Urinary bladder (tissue), 4 donors: Measurements from ENCODE around the gene KRT8. TPM values are rescaled to one million over a fixed set of nuclear protein-coding genes. Genes with fewer than 3 reads are reported as not detected.

Experiments used
- DNase-seq: peaks from one replicate; pipeline ENCODE4 v3.0.0-alpha.2; 2015; ENCODE audit errors: extremely low spot score
- H3K27ac ChIP-seq: one replicate; pipeline ENCODE4 v1.5.1; 2013; ENCODE audit warnings: low read depth, mild to moderate bottlenecking, moderate library complexity
- H3K36me3 ChIP-seq: one replicate; pipeline ENCODE4 v1.6.1; 2013; ENCODE audit warnings: mild to moderate bottlenecking, moderate library complexity; ENCODE audit not compliant: insufficient read depth
- H3K4me1 ChIP-seq: one replicate; pipeline ENCODE4 v1.6.1; 2013; ENCODE audit warnings: mild to moderate bottlenecking, moderate library complexity; ENCODE audit not compliant: insufficient read depth
- H3K4me3 ChIP-seq: one replicate; pipeline ENCODE4 v1.5.1; 2013; ENCODE audit warnings: low read depth, low read length
- WGBS: extraction: QIAGEN DNeasy Blood & Tissue Kit; methylation state at CpG from one replicate; pipeline ENCODE4 v1.1.7; 2013; 5-methylcytosine and 5-hydroxymethylcytosine counted together
- polyA plus RNA-seq: library from polyadenylated mRNA; stranded (reverse); fragments of 200-250 nt; gene quantifications from one replicate; pipeline ENCODE4 v1.2.3, GENCODE V29; 2013
- total RNA-seq: library from RNA; depleted of rRNA; stranded (reverse); fragments of >200 nt; gene quantifications from one replicate; pipeline ENCODE4 v1.2.3, GENCODE V29; 2014
- donor health status: healthy with polysubstance abuse.
- donor health status: healthy.

KRT8 gene
- total and polyA plus RNA-seq, 2 donors: 96.2 to 202 TPM

DNA sequence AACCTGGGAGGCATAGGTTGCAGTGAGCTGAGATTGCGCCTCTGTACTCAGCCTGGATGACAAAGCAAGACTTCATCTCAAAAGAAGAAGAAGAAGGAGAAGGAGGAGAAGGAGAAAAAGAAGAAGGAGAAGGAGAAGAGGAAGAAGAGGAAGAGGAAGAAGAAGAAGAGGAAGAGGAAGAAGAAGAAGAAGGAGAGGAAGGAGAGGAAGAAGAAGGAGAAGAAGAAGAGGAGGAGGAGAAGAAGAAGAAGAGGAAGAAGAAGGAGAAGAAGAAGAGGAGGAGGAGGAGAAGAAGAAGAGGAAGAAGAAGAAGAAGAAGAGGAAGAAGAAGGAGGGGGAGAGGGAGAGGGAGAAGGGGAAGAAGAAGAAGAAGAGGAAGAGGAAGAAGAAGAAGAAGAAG, 12.9 kb upstream of the KRT8 start:
- 98% methylated on average over 1 of the region's 1 CpG for WGBS
- Histone ChIP-seq H3K27ac (no peak overlapping the region), H3K4me3 (no peak overlapping the region), H3K36me3 (no peaks in the 10 kb centered on the region), H3K4me1 (no peaks in the 10 kb centered on the region)
- no peak for DNase-seq

DNA sequence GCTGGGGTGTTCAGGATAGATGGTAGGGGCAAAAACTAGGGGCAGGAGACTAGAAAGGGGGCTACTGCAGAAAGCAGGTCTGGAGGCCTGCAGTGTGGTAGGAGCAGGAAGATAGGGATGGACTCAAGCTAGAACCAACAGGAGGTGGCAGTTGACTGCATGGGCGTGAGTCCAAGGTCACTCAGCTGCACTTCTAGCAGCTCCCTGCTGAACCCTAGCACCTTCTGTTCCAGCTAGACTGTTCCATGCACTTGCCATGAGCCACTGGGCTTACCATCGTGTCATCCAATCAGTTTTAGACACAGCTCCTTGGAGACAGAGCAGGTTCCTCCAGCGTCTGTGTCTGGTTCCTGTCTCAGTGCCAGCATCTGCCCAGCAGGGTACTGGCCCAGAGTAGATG, 11.3 kb upstream of the KRT8 start:
- no peaks in the 10 kb centered on the region for H3K36me3 ChIP-seq
- DNase-seq: no peak
- H3K4me3 ChIP-seq: no peak overlapping the region
- H3K27ac ChIP-seq: no peak overlapping the region
- WGBS: 70% methylated on average over 3 of the region's 3 CpGs
- H3K4me1 ChIP-seq: no peaks in the 10 kb centered on the region

DNA sequence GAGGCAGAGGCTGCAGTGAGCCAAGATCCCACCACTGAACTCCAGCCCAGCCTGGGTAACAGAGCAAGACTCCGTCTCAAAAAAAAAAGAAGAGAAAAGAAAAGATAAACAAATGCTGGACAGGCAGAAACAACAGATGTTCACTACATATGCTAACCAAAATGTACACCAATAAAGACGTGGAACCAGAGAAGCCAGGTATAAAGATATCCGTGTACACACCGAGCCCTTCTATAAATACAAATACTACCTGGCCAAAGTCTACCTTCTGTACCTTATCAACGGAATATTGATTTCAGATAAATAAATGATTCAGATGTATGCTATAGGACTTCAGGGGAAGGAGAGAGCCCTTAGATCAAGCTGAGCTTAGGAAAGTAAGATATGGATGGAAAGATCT, 10.8 kb upstream of the KRT8 start:
- WGBS: 65% methylated on average over 5 of the region's 5 CpGs
- H3K27ac ChIP-seq: no peak overlapping the region
- H3K4me3 ChIP-seq: no peak overlapping the region
- no peaks in the 10 kb centered on the region for H3K36me3 ChIP-seq
- no peaks in the 10 kb centered on the region for H3K4me1 ChIP-seq
- DNase-seq: no peak

DNA sequence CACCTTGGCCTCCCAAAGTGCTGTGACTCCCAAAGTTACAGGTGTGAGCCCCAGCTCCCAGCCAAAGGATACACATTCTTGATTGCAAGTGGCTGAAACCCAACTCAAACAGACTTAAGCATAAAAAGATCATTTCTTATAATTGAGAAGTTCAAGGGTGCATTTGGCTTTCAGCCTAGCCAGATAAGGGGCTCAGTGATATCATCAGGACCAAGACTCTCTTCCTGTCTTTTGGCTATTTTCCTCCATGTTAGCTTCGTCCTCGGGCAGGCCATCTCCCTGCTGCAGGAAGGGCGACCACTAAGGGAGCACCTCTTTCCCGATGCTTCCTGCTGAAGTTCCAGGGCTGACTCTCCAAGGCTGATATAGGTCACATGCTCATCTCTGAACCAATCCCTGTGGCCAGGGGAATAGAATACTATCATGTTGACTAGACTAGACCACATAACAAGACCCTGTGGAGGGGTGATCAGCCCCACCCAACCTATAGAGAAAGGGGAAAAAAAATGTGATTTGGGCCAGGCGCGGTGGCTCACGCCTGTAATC, 9.8 kb upstream of the KRT8 start:
- 76% methylated on average over 7 of the region's 7 CpGs for WGBS
- DNase-seq: no peak
- H3K4me3 ChIP-seq: no peak overlapping the region
- no peak overlapping the region for H3K27ac ChIP-seq
- no peaks in the 10 kb centered on the region for H3K4me1 ChIP-seq
- no peaks in the 10 kb centered on the region for H3K36me3 ChIP-seq

DNA sequence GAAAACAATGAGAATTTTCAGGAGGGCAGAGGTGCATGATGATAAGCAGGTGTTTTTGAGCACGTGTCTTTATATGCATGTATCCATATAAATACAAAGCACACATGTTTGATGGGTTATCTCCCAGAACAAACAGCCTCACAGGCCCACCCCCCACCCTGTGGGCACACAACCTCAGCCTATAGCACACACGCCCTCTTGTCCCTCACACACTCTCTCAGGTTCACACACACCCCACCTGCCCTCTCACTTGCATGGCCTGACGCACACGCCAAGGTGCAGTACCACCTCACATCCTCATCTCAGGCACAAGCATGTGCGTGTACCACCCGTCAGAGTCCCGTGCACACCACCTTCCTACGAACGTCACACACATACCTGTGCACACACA, 8.6 kb upstream of the KRT8 start:
- WGBS: 90% methylated on average over 9 of the region's 9 CpGs
- no peaks in the 10 kb centered on the region for H3K4me1 ChIP-seq
- H3K4me3 ChIP-seq: no peak overlapping the region

DNA sequence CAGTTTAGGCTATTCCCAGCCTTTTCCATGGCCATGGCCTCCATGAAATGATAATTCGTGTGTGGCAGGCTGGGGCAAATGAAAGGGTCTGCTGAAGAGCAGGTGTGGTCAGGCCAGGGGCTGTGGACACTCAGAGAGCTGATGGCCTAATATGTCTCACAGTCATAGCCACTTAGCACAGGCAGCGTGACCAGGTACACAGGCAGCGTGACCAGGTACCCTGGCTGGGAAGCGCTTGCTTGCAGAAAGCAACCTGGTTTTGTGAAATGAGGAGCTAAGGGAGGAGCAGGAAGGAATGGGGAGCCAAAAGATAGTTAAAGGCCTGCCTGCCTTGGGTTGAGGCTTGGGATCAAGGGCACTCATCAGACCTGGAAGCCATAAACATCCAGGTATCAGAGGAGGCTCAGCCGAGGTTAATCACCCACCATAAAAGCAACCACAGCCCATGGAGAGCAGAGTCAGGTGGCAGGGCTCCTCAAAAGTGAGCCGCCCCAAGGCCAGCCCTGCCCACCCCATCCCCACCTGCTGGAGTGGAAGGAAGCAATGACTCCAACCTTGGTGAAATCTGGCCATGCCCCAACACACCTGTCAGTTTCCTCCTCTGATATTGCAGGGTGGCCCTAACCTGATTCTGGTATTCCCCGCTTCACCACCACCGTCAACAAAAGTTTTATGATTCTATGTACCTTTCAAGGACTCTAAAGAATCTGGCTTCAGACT, 8.0 kb upstream of the KRT8 start:
- H3K4me3 ChIP-seq: no peak overlapping the region
- no peak overlapping the region for H3K27ac ChIP-seq
- no peaks in the 10 kb centered on the region for H3K4me1 ChIP-seq
- 90% methylated on average over 8 of the region's 8 CpGs for WGBS
- no peak for DNase-seq
- H3K36me3 ChIP-seq: no peaks in the 10 kb centered on the region

More for the DNA sequence above, 8.6 kb upstream of the KRT8 start:
- Histone ChIP-seq H3K36me3 (no peaks in the 10 kb centered on the region), H3K27ac (no peak overlapping the region)
- no peak for DNase-seq

DNA sequence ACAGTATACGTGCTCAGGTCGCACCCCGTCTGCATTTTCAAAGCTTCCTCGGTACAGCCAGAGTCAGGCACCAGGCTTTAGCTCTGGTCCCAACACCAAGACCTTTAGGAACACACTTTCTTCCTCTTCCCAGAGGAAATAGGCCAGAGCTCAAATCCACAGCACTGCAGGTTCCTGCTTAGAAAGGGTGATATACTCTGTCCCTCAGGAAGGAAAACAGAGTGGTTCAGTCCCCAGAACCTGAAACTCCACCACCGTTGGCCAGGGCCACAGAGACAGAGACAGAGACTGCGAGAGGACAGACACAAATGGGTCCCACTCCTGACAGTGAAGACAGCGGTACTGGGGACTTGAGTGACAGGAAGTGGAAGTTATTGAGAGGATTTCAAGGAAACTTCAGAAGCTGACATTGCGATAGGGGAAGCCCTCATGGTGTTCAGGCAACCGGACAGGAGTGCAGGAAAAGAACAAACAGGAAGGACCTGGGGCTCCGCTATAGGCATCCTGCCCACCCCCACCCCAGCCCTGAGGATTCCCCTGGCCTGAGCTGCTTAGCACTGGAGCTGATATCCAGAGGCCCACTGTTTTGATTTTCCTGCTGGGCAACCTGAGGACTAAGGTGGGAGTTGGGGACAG, 5.5 kb upstream of the KRT8 start:
- WGBS: 83% methylated on average over 10 of the region's 10 CpGs
- Histone ChIP-seq H3K27ac (no peak overlapping the region), H3K4me1 (no peaks in the 10 kb centered on the region), H3K36me3 (no peaks in the 10 kb centered on the region), H3K4me3 (no peak overlapping the region)
- DNase-seq: no peak

DNA sequence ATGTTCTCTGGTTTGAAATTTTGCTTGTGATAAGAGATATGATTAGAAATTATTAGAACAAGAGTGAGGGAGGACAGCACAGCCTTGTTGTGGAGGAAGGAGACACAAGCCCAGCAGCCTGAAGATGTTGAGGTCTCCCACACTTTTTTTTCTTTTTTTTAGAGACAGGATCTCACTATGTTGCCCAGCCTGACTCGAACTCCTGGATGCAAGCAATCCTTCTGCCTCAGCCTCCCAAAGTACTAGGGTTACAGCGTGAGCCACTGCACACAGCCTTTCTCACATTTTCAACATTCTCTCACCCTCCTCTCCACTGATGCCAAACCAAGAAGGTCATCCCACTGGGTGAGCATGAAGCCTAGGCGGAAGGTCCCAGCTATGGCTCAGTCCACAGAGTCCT, 4.9 kb upstream of the KRT8 start:
- 94% methylated on average over 3 of the region's 3 CpGs for WGBS
- Histone ChIP-seq H3K4me3 (no peak overlapping the region), H3K4me1 (no peaks in the 10 kb centered on the region), H3K36me3 (no peaks in the 10 kb centered on the region), H3K27ac (no peak overlapping the region)
- DNase-seq: no peak

DNA sequence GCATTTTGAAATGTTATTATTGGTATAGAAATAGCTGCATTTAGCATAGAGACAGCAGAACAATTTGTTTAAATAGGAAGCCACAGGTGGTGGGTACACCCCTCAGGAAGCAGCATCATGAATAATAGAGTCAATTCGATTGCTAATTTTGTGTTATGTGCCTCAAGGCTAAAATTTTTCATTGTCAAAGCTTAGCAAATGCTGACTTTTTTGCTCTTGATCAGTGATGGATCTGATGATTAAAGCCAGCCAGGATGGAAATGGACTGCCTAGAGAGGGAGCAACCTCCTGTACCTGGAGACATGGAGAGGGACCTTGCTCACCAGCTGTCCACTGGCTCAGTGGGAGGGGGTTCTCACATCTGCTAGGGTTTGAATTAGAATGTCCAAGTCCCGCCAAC, 4.5 kb upstream of the KRT8 start:
- 75% methylated on average over 2 of the region's 2 CpGs for WGBS
- Histone ChIP-seq H3K36me3 (no peaks in the 10 kb centered on the region), H3K4me3 (no peak overlapping the region), H3K27ac (no peak overlapping the region), H3K4me1 (no peaks in the 10 kb centered on the region)
- DNase-seq: no peak

DNA sequence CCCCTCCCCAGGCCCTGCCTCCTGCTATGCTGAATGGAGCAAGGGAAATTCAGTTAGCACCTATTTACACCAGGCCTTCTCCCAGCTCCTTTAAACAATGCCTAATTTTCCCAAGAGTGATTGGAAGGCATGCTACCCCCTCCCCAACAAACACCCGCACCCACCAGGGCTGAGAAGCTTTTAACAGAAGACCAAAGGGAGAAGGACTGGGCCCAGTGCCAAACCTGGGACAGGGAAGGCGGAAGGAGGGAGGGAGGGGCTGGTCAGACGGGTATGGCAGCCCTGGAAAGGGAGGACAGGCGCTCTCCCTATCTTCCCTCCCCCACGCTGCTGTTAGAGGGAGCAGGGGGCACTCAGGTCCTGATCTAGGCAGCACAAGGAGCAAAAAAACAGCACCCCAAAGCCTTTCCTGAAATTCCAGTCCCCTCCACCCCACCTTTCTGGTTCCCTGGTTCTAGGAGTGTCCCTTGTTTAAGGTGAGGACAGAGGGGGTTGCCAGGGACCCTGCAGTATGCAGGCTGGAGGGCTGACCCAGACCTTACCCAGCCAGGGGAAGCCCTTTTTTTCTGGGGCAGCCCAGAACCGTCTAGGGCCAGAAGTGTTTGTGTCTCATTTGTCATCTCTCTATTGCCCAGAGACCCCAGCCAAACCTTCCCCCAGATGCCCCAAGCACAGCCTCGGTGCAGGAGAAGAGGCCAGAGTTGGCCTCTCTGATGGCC, 2.4 kb upstream of the KRT8 start:
- no peaks in the 10 kb centered on the region for H3K36me3 ChIP-seq
- no peaks in the 10 kb centered on the region for H3K4me1 ChIP-seq
- no peak overlapping the region for H3K4me3 ChIP-seq
- H3K27ac ChIP-seq: peak overlapping the region; percentile 87
- no peak for DNase-seq
- 31% methylated on average over 7 of the region's 7 CpGs for WGBS

DNA sequence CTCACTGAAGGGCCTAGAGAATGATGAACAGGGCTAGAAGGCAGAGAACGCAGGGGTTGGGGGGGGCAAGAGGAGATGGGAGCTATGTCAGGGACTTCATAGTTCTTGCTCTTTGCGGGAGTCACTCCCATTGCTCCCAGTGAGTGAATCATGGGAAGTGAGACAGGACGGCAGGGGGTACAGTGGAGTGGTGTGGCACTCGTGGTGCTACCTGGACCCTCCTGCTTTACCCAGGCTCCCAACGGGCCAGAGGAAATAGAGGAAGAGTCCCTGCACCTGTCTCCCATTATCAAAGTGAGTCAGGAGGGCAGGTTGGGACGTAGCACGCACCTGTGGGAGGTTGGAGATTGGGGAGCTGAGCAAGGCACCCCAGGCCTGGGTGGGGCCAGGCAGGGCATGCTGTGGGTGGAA, 1.3 kb upstream of the KRT8 start:
- H3K4me1 ChIP-seq: no peaks in the 10 kb centered on the region
- H3K4me3 ChIP-seq: no peak overlapping the region
- no peak for DNase-seq
- H3K36me3 ChIP-seq: no peaks in the 10 kb centered on the region
- WGBS: 91% methylated on average over 7 of the region's 7 CpGs
- H3K27ac ChIP-seq: no peak overlapping the region

DNA sequence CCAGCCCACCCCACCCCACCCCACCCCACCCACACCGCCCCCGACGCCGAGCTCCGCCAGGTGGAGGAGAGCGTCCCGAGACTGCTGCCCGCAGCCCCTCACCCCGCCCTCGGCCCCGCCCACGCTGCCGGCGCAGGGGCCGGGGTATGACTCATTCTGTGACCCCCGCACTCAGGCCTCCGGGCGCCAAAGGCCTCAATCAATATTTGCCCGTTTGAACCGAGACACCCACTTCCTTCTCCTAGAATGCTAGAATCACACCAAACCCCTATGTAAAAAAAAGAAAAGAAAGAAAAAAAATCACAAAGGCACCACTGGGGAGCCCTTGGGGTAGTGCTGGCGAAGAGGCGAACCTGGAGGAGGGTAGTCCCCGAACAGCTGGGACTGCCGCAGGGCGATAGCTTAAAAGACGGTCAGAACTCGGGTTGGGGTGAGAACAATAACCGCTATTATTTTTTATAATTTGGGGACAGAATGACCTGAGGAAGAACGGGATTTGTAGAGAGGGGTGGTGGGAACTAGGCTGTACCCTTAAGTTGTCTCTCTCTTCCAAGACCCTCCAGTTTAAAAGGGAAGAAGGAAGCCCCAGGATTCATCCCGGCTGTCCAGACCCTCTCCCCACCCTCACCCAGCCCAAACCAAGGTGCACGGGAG, 894 bp downstream of the KRT8 start:
- Histone ChIP-seq H3K4me1 (no peaks in the 10 kb centered on the region), H3K36me3 (no peaks in the 10 kb centered on the region), H3K27ac (peak overlapping the region; percentile 83), H3K4me3 (peak overlapping the region; percentile 46)
- 16% methylated on average over 31 of the region's 31 CpGs for WGBS
- no peak for DNase-seq

DNA sequence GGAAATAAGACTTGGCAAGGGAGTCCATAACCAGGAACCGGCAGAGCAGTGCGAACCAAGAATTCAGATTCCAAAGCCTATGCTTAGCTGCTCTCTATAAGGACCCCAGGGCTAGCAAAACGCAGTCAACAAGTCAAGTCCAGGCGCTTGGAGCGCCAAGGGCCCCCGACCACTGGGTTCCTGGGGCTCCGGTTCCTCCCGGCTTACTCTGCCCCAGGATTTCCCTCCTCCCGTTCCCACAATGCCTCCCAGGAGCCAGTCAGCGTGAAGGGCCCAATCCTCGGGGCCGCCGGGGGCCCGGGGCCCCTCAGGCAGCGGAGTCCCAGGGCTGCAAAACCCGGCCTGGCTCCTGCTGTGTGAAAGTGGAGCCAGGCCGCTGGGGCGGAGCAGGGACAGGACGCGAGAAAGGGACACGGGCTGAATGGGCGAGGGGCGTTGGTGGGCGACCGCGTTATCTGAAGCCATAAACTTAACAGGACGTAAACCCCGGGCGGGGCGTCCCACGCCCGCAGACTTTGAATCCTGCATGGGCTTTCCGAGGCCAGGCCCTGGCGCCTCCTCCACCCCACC, 1.5 kb downstream of the KRT8 start:
- 7% methylated on average over 34 of the region's 34 CpGs for WGBS
- H3K4me3 ChIP-seq: peak overlapping the region; percentile 46
- H3K27ac ChIP-seq: peak overlapping the region; percentile 49
- no peaks in the 10 kb centered on the region for H3K4me1 ChIP-seq
- no peak for DNase-seq
- no peaks in the 10 kb centered on the region for H3K36me3 ChIP-seq
